HepG2 (cell line): ENCODE data around the gene ZBTB45. TPM values are rescaled to one million over a fixed set of nuclear protein-coding genes. Genes with fewer than 3 reads are reported as not detected.

ENCODE experiments used
- ATAC-seq: fragments of 200-7000 bp; cut with Tn5 transposase; 3 replicates; pipeline ENCODE4 v1.9.1; 2020; ENCODE audit warnings: mild to moderate bottlenecking, moderate library complexity
- BruUV-seq: library from RNA; stranded (reverse); fragments of 400-500 nt; replicated peaks from 2 replicates; lab custom pipeline; 2021; lab: Mats Ljungman, UMichigan
- CTCF ChIA-PET: fragments of 300-600 bp; formaldehyde crosslinking; extraction: SDS; loops from one replicate; lab custom pipeline; 2021; ENCODE audit warnings: low total read pairs, inconsistent platforms, low intra/inter-chr PET ratio; lab: Yijun Ruan, JAX
- POLR2A ChIA-PET: fragments of 350-600 bp; sonication (Branson Sonifier 250); formaldehyde crosslinking; loops from one replicate; lab custom pipeline; 2020; ENCODE audit warnings: antibody characterized with exemption, inconsistent platforms; lab: Yijun Ruan, JAX
- DNase-seq: peaks from one replicate; pipeline ENCODE4 v3.0.0-alpha.2; 2015; ENCODE audit warnings: low spot score
- FAIRE-seq: peaks from 3 replicates; lab custom pipeline; 2011; peaks lifted over from hg19 to GRCh38; lab: Jason Lieb, UNC
- H2AFZ ChIP-seq: one replicate; pipeline ENCODE4 v1.6.1; 2011; ENCODE audit warnings: low read length, inconsistent platforms
- H3K27ac ChIP-seq: fragments of 300-600 bp; 3 replicates; pipeline ENCODE4 v1.8.0; 2011; ENCODE audit warnings: mixed run types, mild to moderate bottlenecking, mixed read lengths, low read length, inconsistent platforms; ENCODE audit not compliant: insufficient read depth; ENCODE audit errors: extremely low read length
- H3K27me3 ChIP-seq, 2 experiments: fragments of 200-600 bp in 1 of 2; 2 replicates in 1 of 2; 3 replicates in 1 of 2; pipeline versions ENCODE4 v1.6.0 to v1.8.0; 2011; ENCODE audit warnings: low read length in 2 of 2, mild to moderate bottlenecking in 2 of 2, moderate library complexity in 2 of 2, inconsistent platforms in 1 of 2; ENCODE audit not compliant: insufficient read depth in 2 of 2, control insufficient read depth in 1 of 2
- H3K36me3 ChIP-seq, 2 experiments: fragments of 200-600 bp in 1 of 2; replicated peaks in 1 of 2; 2 replicates in 1 of 2; 3 replicates in 1 of 2; pipeline versions ENCODE4 v1.5.1 to v1.8.0; 2011; ENCODE audit warnings: low read length in 2 of 2, inconsistent platforms in 1 of 2; ENCODE audit not compliant: insufficient read depth in 2 of 2, control insufficient read depth in 1 of 2
- H3K4me1 ChIP-seq: 2 replicates; pipeline ENCODE4 v1.5.1; 2012; ENCODE audit warnings: low read length, inconsistent platforms; ENCODE audit not compliant: insufficient read depth
- H3K4me2 ChIP-seq: 2 replicates; pipeline ENCODE4 v1.6.0; 2011; ENCODE audit warnings: low read depth, low read length, inconsistent platforms
- H3K4me3 ChIP-seq, 3 experiments: fragments of 200-600 bp in 1 of 3; sonication (generic), shearing (Covaris generic) in 1 of 3; replicated peaks in 1 of 3; 2 replicates each; pipeline ENCODE4 v1.5.1; 2011 to 2016; ENCODE audit warnings: low read length in 3 of 3, inconsistent platforms in 2 of 3, low read depth in 2 of 3, mild to moderate bottlenecking in 2 of 3, control low read depth in 1 of 3, mixed read lengths in 1 of 3; ENCODE audit not compliant: insufficient read depth in 1 of 3
- H3K79me2 ChIP-seq: one replicate; pipeline ENCODE4 v1.6.1; 2011; ENCODE audit warnings: low read length, inconsistent platforms; ENCODE audit not compliant: insufficient read depth
- H3K9ac ChIP-seq: 2 replicates; pipeline ENCODE4 v1.6.0; 2011; ENCODE audit warnings: mild to moderate bottlenecking, low read depth, low read length, inconsistent platforms; ENCODE audit not compliant: insufficient read depth
- H3K9me3 ChIP-seq: 2 replicates; pipeline ENCODE4 v1.5.1; 2012; ENCODE audit warnings: mild to moderate bottlenecking, low read length
- H4K20me1 ChIP-seq: 2 replicates; pipeline ENCODE4 v1.6.0; 2011; ENCODE audit warnings: inconsistent platforms, mild to moderate bottlenecking, low read length, moderate library complexity; ENCODE audit not compliant: insufficient read depth
- ATF1 ChIP-seq: IDR thresholded peaks from 2 replicates; pipeline ENCODE4 v1.6.1; 2016; ENCODE audit warnings: mild to moderate bottlenecking, control low read depth
- CREB1 ChIP-seq, 2 experiments: fragments of 450-650 bp in 1 of 2; IDR thresholded peaks; 2 replicates each; pipeline ENCODE4 v1.6.1; 2016 to 2017; ENCODE audit warnings: control low read depth in 1 of 2, mild to moderate bottlenecking in 1 of 2, missing compliant biosample characterization in 1 of 2, missing genetic modification characterization in 1 of 2
- HNF4A ChIP-seq: sonication (generic); formaldehyde crosslinking; IDR thresholded peaks from 2 replicates; pipeline ENCODE4 v1.4.0; 2020; ENCODE audit warnings: missing genetic modification reagents
- NFIC ChIP-seq: IDR thresholded peaks from 2 replicates; pipeline ENCODE4 v1.6.1; 2012; ENCODE audit warnings: mild to moderate bottlenecking, low read length, inconsistent platforms
- RARG ChIP-seq: sonication (generic); formaldehyde crosslinking; IDR thresholded peaks from 2 replicates; pipeline ENCODE4 v1.4.0; 2020; ENCODE audit warnings: low read depth, mild to moderate bottlenecking, missing genetic modification reagents
- SMARCE1 ChIP-seq: fragments of 450-650 bp; IDR thresholded peaks from 2 replicates; pipeline ENCODE4 v1.6.1; 2017; ENCODE audit warnings: borderline replicate concordance
- SP1 ChIP-seq, 2 experiments: fragments of 450-650 bp in 1 of 2; sonication (generic) in 1 of 2; formaldehyde crosslinking in 1 of 2; IDR thresholded peaks; 2 replicates each; pipeline versions ENCODE4 v1.4.0 to v1.6.1; 2016 to 2020; ENCODE audit warnings: missing genetic modification reagents in 1 of 2
- WIZ ChIP-seq: sonication (generic); formaldehyde crosslinking; IDR thresholded peaks from 2 replicates; pipeline ENCODE4 v1.5.1; 2020; ENCODE audit warnings: mild to moderate bottlenecking, missing genetic modification reagents
- ZFAT ChIP-seq: sonication (generic); formaldehyde crosslinking; conservative IDR thresholded peaks from 2 replicates; pipeline ENCODE4 v1.8.1; 2023; ENCODE audit warnings: missing genetic modification reagents, inconsistent platforms
- ZMYM2 ChIP-seq: sonication (generic); formaldehyde crosslinking; IDR thresholded peaks from 2 replicates; pipeline ENCODE4 v1.8.0; 2022; ENCODE audit warnings: mild to moderate bottlenecking, missing genetic modification reagents
- ZNF121 ChIP-seq: sonication (generic); formaldehyde crosslinking; IDR thresholded peaks from 2 replicates; pipeline ENCODE4 v1.5.0; 2020; ENCODE audit warnings: mild to moderate bottlenecking, missing genetic modification reagents
- ZNF558 ChIP-seq: sonication (generic); formaldehyde crosslinking; IDR thresholded peaks from 2 replicates; pipeline ENCODE4 v1.9.0; 2022; ENCODE audit warnings: mild to moderate bottlenecking, missing genetic modification reagents, borderline replicate concordance
- WGBS: methylation state at CpG from one replicate; pipeline ENCODE4 v1.1.6; 2017; ENCODE audit warnings: low lambda C conversion rate; 5-methylcytosine and 5-hydroxymethylcytosine counted together
- in situ Hi-C: cut with HindIII; loops from 2 replicates; pipeline ENCODE4 v1.10.0; 2017; ENCODE audit warnings: low pct_unique_long_range_greater_than_20kb; ENCODE audit not compliant: extremely low pct_ligation_motif_present
- intact Hi-C: fragments of 100-400 bp; cut with micrococcal nuclease; formaldehyde crosslinking; loops from one replicate; pipeline ENCODE4 v1.10.0; 2022; ENCODE audit not compliant: unreplicated experiment
- polyA plus RNA-seq, 8 experiments: library from polyadenylated mRNA; depleted of rRNA in 3 of 8; stranded (reverse) in 7 of 8; unstranded in 1 of 8; fragments of >200 nt; fragmentation: Illumina TruSeq in 4 of 8; extraction: Trizol in 4 of 8; gene quantifications; 2 replicates each; pipeline versions ENCODE4 v1.2.1 to v1.2.3, GENCODE V29; 2011 to 2016; ENCODE audit warnings: low read depth in 4 of 8, missing spikeins in 1 of 8, mixed read lengths in 1 of 8; ENCODE audit not compliant: insufficient read depth in 1 of 8
- total RNA-seq, 5 experiments: library from RNA; depleted of rRNA; stranded (reverse); fragments of >200 nt; fragmentation: Illumina TruSeq; extraction: Trizol; gene quantifications; 2 replicates each; pipeline ENCODE4 v1.2.3, GENCODE V29; 2016; ENCODE audit warnings: low read depth in 1 of 5
- TF ChIP-seq, protein P1 (sequence below): sonication (generic); formaldehyde crosslinking; IDR thresholded peaks from 2 replicates; pipeline ENCODE4 v1.8.0; 2022; ENCODE audit warnings: low read depth, missing genetic modification reagents

ZBTB45 gene
- total and polyA plus RNA-seq, 2 of the 13 experiments (the other 11 are each of a cell fraction or from before 2014, with no cell fraction given): 3.0 to 3.7 TPM

GRCh38 chr19:58536852-58537798, 17.5 kb upstream of the ZBTB45 start:
- Histone ChIP-seq H3K4me3 (peak overlapping the region; percentile 23 to 57 (median 55); a peak in 5 of 6 replicates), H3K4me1 (peaks cover 32% of the 10 kb centered on the region), H3K79me2 (no peaks in the 10 kb centered on the region), H3K9ac (peak overlapping the region; percentile 47; the same call in 1 of the 2 replicates), H3K27me3 (no peaks in the 10 kb centered on the region), H4K20me1 (no peaks in the 10 kb centered on the region), H3K36me3 (no peaks in the 10 kb centered on the region), H2AFZ (no peak overlapping the region), H3K9me3 (no peaks in the 10 kb centered on the region), H3K27ac (no peak overlapping the region), H3K4me2 (peak overlapping the region; percentile 76)
- TF ChIP-seq HNF4A (CRISPR knock-in tag): peak; percentile 24; the same call in 1 of the 2 replicates
- no peak for TF ChIP-seq ZMYM2 (CRISPR knock-in tag)
- TF ChIP-seq SP1 (IDR thresholded peaks at IDR 0.05): no peak
- no peak for TF ChIP-seq SP1 (CRISPR knock-in tag; IDR thresholded peaks at IDR 0.05)
- no peak for TF ChIP-seq ZNF121 (CRISPR knock-in tag)
- intact Hi-C loops (no loop called here), in situ Hi-C loops (no loop called here)
- 52% methylated on average over 6 of the region's 8 CpGs for WGBS
- ATAC-seq (peak; percentile 67), DNase-seq (no peak), FAIRE-seq (no peak)
- ChIA-PET POLR2A (interaction anchor here (1.2 to 1.7 kb wide), 3 partner anchors 17 to 26 kb away, joined by 3 to 5 read pairs (median 3); partner anchors contain the start of genes SLC27A5 and ZBTB45), CTCF (no interaction called here)
- BruUV-seq: no TSS peak

GRCh38 chr19:58535857-58536256, 16.2 kb upstream of the ZBTB45 start:
- H2AFZ ChIP-seq: no peak overlapping the region
- no peaks in the 10 kb centered on the region for H3K9me3 ChIP-seq
- no peaks in the 10 kb centered on the region for H3K79me2 ChIP-seq
- DNase-seq (no peak), FAIRE-seq (no peak), ATAC-seq (no peak)
- ChIA-PET POLR2A (interaction anchor here (1.7 to 3.1 kb wide), 2 partner anchors 8 to 16 kb away, joined by 3 to 15 read pairs; partner anchors contain the start of genes TRIM28 and ZBTB45), CTCF (no interaction called here)
- no peaks in the 10 kb centered on the region for H3K36me3 ChIP-seq
- TF ChIP-seq RARG: no peak
- no peak for TF ChIP-seq ZFAT
- TF ChIP-seq SMARCE1: no peak
- TF ChIP-seq ZNF558: no peak
- TF ChIP-seq ATF1 (CRISPR knock-in tag): no peak
- TF ChIP-seq, protein P1, sequence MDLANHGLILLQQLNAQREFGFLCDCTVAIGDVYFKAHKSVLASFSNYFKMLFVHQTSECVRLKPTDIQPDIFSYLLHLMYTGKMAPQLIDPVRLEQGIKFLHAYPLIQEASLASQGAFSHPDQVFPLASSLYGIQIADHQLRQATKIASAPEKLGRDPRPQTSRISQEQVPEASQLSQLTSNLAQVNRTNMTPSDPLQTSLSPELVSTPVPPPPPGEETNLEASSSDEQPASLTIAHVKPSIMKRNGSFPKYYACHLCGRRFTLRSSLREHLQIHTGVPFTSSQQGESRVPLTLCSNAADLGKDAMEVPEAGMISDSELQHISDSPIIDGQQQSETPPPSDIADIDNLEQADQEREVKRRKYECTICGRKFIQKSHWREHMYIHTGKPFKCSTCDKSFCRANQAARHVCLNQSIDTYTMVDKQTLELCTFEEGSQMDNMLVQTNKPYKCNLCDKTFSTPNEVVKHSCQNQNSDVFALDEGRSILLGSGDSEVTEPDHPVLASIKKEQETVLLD (CRISPR knock-in tag): no peak
- TF ChIP-seq WIZ (CRISPR knock-in tag): no peak
- TF ChIP-seq CREB1 (IDR thresholded peaks at IDR 0.05): no peak
- no peak for TF ChIP-seq CREB1 (CRISPR knock-in tag; IDR thresholded peaks at IDR 0.05)
- no peak for TF ChIP-seq NFIC
- in situ Hi-C loops (no loop called here), intact Hi-C loops (no loop called here)
- no peak overlapping the region for H3K4me3 ChIP-seq
- H3K27me3 ChIP-seq: no peaks in the 10 kb centered on the region
- 88% methylated on average over 3 of the region's 3 CpGs for WGBS
- no peak overlapping the region for H3K27ac ChIP-seq
- peaks cover 32% of the 10 kb centered on the region for H3K4me1 ChIP-seq
- no peaks in the 10 kb centered on the region for H4K20me1 ChIP-seq
- BruUV-seq: no TSS peak
- no peak overlapping the region for H3K4me2 ChIP-seq
- H3K9ac ChIP-seq: no peak overlapping the region
